K562 (cell line): ENCODE measurements around the gene DSTYK. TPM values are rescaled to one million over a fixed set of nuclear protein-coding genes. Genes with fewer than 3 reads are reported as not detected.

Experiments
- IRF9 ChIP-seq: fragments of 450-650 bp; IDR thresholded peaks from 2 replicates; pipeline ENCODE4 v1.6.1; 2016; ENCODE audit warnings: missing biosample characterization, missing genetic modification characterization
- MGA ChIP-seq: fragments of 450-650 bp; IDR thresholded peaks from 2 replicates; pipeline ENCODE4 v1.6.1; 2016; ENCODE audit warnings: mild to moderate bottlenecking, moderate library complexity
- ZNF324 ChIP-seq: fragments of 250-450 bp; sonication (Bioruptor Pico); IDR thresholded peaks from 2 replicates; pipeline ENCODE4 v1.4.0; 2020; ENCODE audit warnings: mild to moderate bottlenecking
- ZNF785 ChIP-seq: fragments of 250-450 bp; sonication (Bioruptor Pico); IDR thresholded peaks from 2 replicates; pipeline ENCODE4 v1.4.0; 2020; ENCODE audit warnings: mild to moderate bottlenecking
- polyA plus RNA-seq, 8 experiments: library from polyadenylated mRNA; depleted of rRNA in 4 of 8; stranded (reverse) in 5 of 8; unstranded in 3 of 8; fragments of >200 nt; fragmentation: Nextera tagmentation in 2 of 8; fragmentation: Illumina TruSeq in 1 of 8; extraction: Ambion mirVana in 2 of 8; extraction: Trizol in 1 of 8; gene quantifications; 2 replicates each; pipeline versions ENCODE4 v1.2.1 to v1.2.3, GENCODE V29; 2011 to 2014; ENCODE audit warnings: inconsistent platforms in 1 of 8, missing spikeins in 1 of 8
- total RNA-seq, 7 experiments: library from RNA; depleted of rRNA in 6 of 7; stranded (reverse); fragments of >200 nt in 6 of 7; fragmentation: Illumina TruSeq in 2 of 7; extraction: Trizol in 2 of 7; gene quantifications; 2 replicates each; pipeline versions ENCODE4 v1.2.1 to v1.2.3, GENCODE V29; 2011 to 2021; ENCODE audit warnings: low replicate concordance in 1 of 7
- TF ChIP-seq, protein P1 (sequence below): fragments of 450-650 bp; formaldehyde crosslinking; IDR thresholded peaks from 2 replicates; pipeline ENCODE4 v1.4.0; 2020; ENCODE audit warnings: mild to moderate bottlenecking, moderate library complexity
- TF ChIP-seq, protein P2 (sequence below): fragments of 150-350 bp; IDR thresholded peaks from 2 replicates; pipeline ENCODE4 v1.6.1; 2014; ENCODE audit warnings: low read depth, mild to moderate bottlenecking, low read length, borderline replicate concordance

The DSTYK gene
- total and polyA plus RNA-seq, 9 of the 15 experiments (the other 6 are each of a cell fraction or from before 2014, with no cell fraction given), result 4.2 to 7.1 (median 6.2) TPM

DNA sequence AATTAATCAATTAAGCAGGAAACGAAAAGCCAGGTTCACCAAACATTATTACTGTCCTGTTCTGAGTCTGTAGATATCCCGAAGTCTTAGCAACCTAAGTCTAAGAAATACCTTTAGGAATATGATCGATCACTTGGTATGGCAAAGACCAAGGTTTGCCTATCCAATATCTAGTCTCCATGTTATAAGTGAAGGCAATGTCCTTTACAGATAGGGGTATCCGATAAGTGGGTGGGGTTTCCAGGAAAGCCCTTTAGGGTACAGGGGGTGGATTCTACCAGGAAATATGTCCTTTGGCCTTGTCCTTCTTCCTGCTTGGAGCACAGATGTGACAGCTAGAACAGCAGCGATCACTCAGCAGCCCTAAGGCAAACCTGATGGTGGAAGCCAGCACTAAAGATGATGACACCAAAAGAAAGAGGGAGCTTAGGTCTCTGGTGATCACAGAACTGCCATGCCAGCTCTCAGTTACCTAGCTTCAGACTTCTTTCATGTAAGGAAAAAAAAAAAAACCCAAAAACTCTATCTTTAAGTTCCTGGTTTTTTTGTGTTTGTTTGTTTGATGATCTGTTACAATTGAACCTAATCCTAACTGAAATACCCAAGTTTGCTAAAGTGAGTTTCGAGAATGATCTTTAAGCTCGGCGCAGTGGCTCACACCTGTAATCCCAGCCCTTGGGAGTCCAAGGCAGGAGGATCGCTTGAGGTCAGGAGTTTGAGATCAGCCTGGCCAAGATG is 40.8 kb downstream of the DSTYK start (continued):
- TF ChIP-seq, protein P1, sequence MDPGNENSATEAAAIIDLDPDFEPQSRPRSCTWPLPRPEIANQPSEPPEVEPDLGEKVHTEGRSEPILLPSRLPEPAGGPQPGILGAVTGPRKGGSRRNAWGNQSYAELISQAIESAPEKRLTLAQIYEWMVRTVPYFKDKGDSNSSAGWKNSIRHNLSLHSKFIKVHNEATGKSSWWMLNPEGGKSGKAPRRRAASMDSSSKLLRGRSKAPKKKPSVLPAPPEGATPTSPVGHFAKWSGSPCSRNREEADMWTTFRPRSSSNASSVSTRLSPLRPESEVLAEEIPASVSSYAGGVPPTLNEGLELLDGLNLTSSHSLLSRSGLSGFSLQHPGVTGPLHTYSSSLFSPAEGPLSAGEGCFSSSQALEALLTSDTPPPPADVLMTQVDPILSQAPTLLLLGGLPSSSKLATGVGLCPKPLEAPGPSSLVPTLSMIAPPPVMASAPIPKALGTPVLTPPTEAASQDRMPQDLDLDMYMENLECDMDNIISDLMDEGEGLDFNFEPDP (CRISPR knock-in tag), result no peak
- TF ChIP-seq ZNF324 (no peak), MGA (no peak; the same call in 1 of the 2 replicates), ZNF785 (no peak), IRF9 (tag) (peak; percentile 16; the same call in 1 of the 2 replicates)
- TF ChIP-seq, protein P2, sequence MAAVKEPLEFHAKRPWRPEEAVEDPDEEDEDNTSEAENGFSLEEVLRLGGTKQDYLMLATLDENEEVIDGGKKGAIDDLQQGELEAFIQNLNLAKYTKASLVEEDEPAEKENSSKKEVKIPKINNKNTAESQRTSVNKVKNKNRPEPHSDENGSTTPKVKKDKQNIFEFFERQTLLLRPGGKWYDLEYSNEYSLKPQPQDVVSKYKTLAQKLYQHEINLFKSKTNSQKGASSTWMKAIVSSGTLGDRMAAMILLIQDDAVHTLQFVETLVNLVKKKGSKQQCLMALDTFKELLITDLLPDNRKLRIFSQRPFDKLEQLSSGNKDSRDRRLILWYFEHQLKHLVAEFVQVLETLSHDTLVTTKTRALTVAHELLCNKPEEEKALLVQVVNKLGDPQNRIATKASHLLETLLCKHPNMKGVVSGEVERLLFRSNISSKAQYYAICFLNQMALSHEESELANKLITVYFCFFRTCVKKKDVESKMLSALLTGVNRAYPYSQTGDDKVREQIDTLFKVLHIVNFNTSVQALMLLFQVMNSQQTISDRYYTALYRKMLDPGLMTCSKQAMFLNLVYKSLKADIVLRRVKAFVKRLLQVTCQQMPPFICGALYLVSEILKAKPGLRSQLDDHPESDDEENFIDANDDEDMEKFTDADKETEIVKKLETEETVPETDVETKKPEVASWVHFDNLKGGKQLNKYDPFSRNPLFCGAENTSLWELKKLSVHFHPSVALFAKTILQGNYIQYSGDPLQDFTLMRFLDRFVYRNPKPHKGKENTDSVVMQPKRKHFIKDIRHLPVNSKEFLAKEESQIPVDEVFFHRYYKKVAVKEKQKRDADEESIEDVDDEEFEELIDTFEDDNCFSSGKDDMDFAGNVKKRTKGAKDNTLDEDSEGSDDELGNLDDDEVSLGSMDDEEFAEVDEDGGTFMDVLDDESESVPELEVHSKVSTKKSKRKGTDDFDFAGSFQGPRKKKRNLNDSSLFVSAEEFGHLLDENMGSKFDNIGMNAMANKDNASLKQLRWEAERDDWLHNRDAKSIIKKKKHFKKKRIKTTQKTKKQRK, result no peak
